Endothelial cell of umbilical vein (primary cell): ENCODE data around the gene MVB12B. TPM values are rescaled to one million over a fixed set of nuclear protein-coding genes. Genes with fewer than 3 reads are reported as not detected.

Source experiments
- BruUV-seq: library from RNA; stranded (reverse); fragments of 400-500 nt; replicated peaks from 2 replicates; lab custom pipeline; 2021; lab: Mats Ljungman, UMichigan
- CTCF ChIA-PET: fragments of 300-600, 350-600 bp; sonication (Branson Sonifier 250); formaldehyde crosslinking; loops from one replicate; lab custom pipeline; 2021; ENCODE audit warnings: antibody characterized with exemption, inconsistent platforms; lab: Charles Lee
- POLR2A ChIA-PET: fragments of 300-600, 350-600 bp; sonication (Branson Sonifier 250); formaldehyde crosslinking; loops from one replicate; lab custom pipeline; 2021; ENCODE audit warnings: antibody characterized with exemption, inconsistent platforms; lab: Charles Lee
- DNase-seq: peaks from one replicate; pipeline ENCODE4 v3.0.0-alpha.2; 2011; ENCODE audit warnings: low read depth, low spot score
- FAIRE-seq: peaks from 2 replicates; lab custom pipeline; 2011; peaks lifted over from hg19 to GRCh38; lab: Jason Lieb, UNC
- H2AFZ ChIP-seq: 2 replicates; pipeline ENCODE4 v1.6.0; 2012; ENCODE audit warnings: low read depth, low read length, control low read depth, inconsistent platforms
- H3K27ac ChIP-seq: 2 replicates; pipeline ENCODE4 v1.5.1; 2011; ENCODE audit warnings: low read depth, mild to moderate bottlenecking, control low read depth, low read length, moderate library complexity; ENCODE audit not compliant: insufficient read depth
- H3K27me3 ChIP-seq, 2 experiments: 2 replicates each; pipeline versions ENCODE4 v1.6.0 to v1.6.1; 2011; ENCODE audit warnings: low read length in 2 of 2, mixed read lengths in 1 of 2; ENCODE audit not compliant: control insufficient read depth in 2 of 2, insufficient read depth in 2 of 2
- H3K36me3 ChIP-seq, 2 experiments: 2 replicates in 1 of 2; 3 replicates in 1 of 2; pipeline ENCODE4 v1.5.1; 2011; ENCODE audit warnings: low read length in 2 of 2, mild to moderate bottlenecking in 1 of 2, moderate library complexity in 1 of 2; ENCODE audit not compliant: control insufficient read depth in 2 of 2, insufficient read depth in 2 of 2; ENCODE audit errors: extremely low read depth in 1 of 2
- H3K4me1 ChIP-seq: 3 replicates; pipeline ENCODE4 v1.5.1; 2011; ENCODE audit warnings: mild to moderate bottlenecking, low read length; ENCODE audit not compliant: control insufficient read depth, insufficient read depth; ENCODE audit errors: extremely low read depth
- H3K4me2 ChIP-seq: 2 replicates; pipeline ENCODE4 v1.6.1; 2011; ENCODE audit warnings: low read length, control low read depth, mixed read lengths; ENCODE audit not compliant: insufficient read depth
- H3K4me3 ChIP-seq, 3 experiments: fragments of 200-600 bp in 1 of 3; sonication (generic), shearing (Covaris generic) in 1 of 3; replicated peaks in 1 of 3; 2 replicates each; pipeline ENCODE4 v1.5.1; 2011 to 2016; ENCODE audit warnings: control low read depth in 3 of 3, low read length in 3 of 3, mild to moderate bottlenecking in 2 of 3, inconsistent platforms in 1 of 3, low read depth in 1 of 3, moderate library complexity in 1 of 3; ENCODE audit not compliant: insufficient read depth in 1 of 3
- H3K79me2 ChIP-seq: 2 replicates; pipeline ENCODE4 v1.6.0; 2012; ENCODE audit warnings: low read length, inconsistent platforms; ENCODE audit not compliant: control insufficient read depth, insufficient read depth
- H3K9ac ChIP-seq: replicated peaks from 2 replicates; pipeline ENCODE3; 2011; ENCODE audit warnings: low read length, control low read depth; ENCODE audit not compliant: insufficient read depth; ENCODE audit errors: extremely low read depth
- H3K9me1 ChIP-seq: replicated peaks from 3 replicates; pipeline ENCODE4 v1.6.0; 2011; ENCODE audit warnings: mild to moderate bottlenecking, low read length; ENCODE audit not compliant: control insufficient read depth, insufficient read depth; ENCODE audit errors: extremely low read depth
- H3K9me3 ChIP-seq: replicated peaks from 2 replicates; pipeline ENCODE4 v1.5.1; 2012; ENCODE audit warnings: low read length, inconsistent platforms; ENCODE audit not compliant: control insufficient read depth, insufficient read depth
- H4K20me1 ChIP-seq: replicated peaks from 2 replicates; pipeline ENCODE3; 2011; ENCODE audit warnings: mild to moderate bottlenecking, low read length; ENCODE audit not compliant: control insufficient read depth, insufficient read depth; ENCODE audit errors: extremely low read depth
- CTCF ChIP-seq, 2 donors: IDR thresholded peaks; 1 replicate in 1 of 2; 2 replicates in 1 of 2; pipeline ENCODE4 v1.5.1; 2011; ENCODE audit warnings: low read length in 2 of 2, mild to moderate bottlenecking in 2 of 2, moderate library complexity in 2 of 2, control low read depth in 1 of 2, inconsistent platforms in 1 of 2, low read depth in 1 of 2; ENCODE audit not compliant: insufficient read depth in 1 of 2; ENCODE audit errors: extremely low read depth in 1 of 2
- EZH2 ChIP-seq: IDR thresholded peaks from 2 replicates; pipeline ENCODE4 v1.6.1; 2012; ENCODE audit warnings: borderline replicate concordance, low read depth, mild to moderate bottlenecking, moderate library complexity, low read length, inconsistent platforms; ENCODE audit not compliant: severe bottlenecking
- FOS ChIP-seq: IDR thresholded peaks from 2 replicates; pipeline ENCODE4 v1.6.1; 2011; ENCODE audit warnings: mild to moderate bottlenecking, low read length, moderate library complexity, borderline replicate concordance; ENCODE audit not compliant: insufficient read depth
- GATA2 ChIP-seq: IDR thresholded peaks from 2 replicates; pipeline ENCODE4 v1.7.0; 2011; ENCODE audit warnings: low read depth, mild to moderate bottlenecking, moderate library complexity, mixed read lengths, low read length; ENCODE audit not compliant: insufficient read length, insufficient read depth
- JUN ChIP-seq: IDR thresholded peaks from 2 replicates; pipeline ENCODE4 v1.6.1; 2011; ENCODE audit warnings: borderline replicate concordance, low read depth; ENCODE audit not compliant: insufficient read length, insufficient read depth
- MAX ChIP-seq: IDR thresholded peaks from 2 replicates; pipeline ENCODE4 v1.6.1; 2011; ENCODE audit not compliant: insufficient read depth, insufficient read length
- MYC ChIP-seq: IDR thresholded peaks from one replicate; pipeline ENCODE4 v1.6.1; 2011; ENCODE audit warnings: mild to moderate bottlenecking, low read depth, low read length
- POLR2A ChIP-seq: IDR thresholded peaks from 2 replicates; pipeline ENCODE4 v1.6.1; 2012; ENCODE audit warnings: low read depth, mild to moderate bottlenecking, control low read depth, low read length
- POLR2AphosphoS5 ChIP-seq: IDR thresholded peaks from 2 replicates; pipeline ENCODE4 v1.6.1; 2012; ENCODE audit warnings: low read depth, mild to moderate bottlenecking, control low read depth, low read length, moderate library complexity; ENCODE audit not compliant: insufficient read depth
- dilution Hi-C: fragments of 300-500 bp; cut with MboI; formaldehyde crosslinking; loops from one replicate; pipeline ENCODE4 v1.15.0; 2019; ENCODE audit warnings: low sequenced_read_pairs; ENCODE audit not compliant: extremely low pct_ligation_motif_present
- intact Hi-C: fragments of 100-400 bp; cut with micrococcal nuclease; formaldehyde crosslinking; loops from one replicate; pipeline ENCODE4 v1.10.0; 2022
- polyA plus RNA-seq, 4 experiments: library from polyadenylated mRNA; depleted of rRNA in 3 of 4; stranded (reverse) in 3 of 4; unstranded in 1 of 4; fragments of >200 nt; gene quantifications; 2 replicates each; pipeline versions ENCODE4 v1.2.1 to v1.2.3, GENCODE V29; 2011 to 2012; ENCODE audit warnings: missing spikeins in 1 of 4
- total RNA-seq: library from RNA; stranded (reverse); gene quantifications from 2 replicates; pipeline ENCODE4 v1.2.3, GENCODE V29; 2021

The MVB12B gene
- total and polyA plus RNA-seq, 2 donors (not counting 3 experiments of a cell fraction or from before 2014, with no cell fraction given): 6.6 to 17.3 TPM

- no peaks in the 10 kb centered on the region for H3K27me3 ChIP-seq
- no peak overlapping the region for H3K9ac ChIP-seq
- no peaks in the 10 kb centered on the region for H3K4me1 ChIP-seq
- intact Hi-C loops (no loop called here), dilution Hi-C loops (no loop called here)
- TF ChIP-seq MAX (no peak), GATA2 (no peak), EZH2 (no peak), POLR2A (no peak), FOS (no peak), JUN (no peak), CTCF (IDR thresholded peaks at IDR 0.05; ENCODE audit: extremely low read depth in 1 of 2, insufficient read depth in 1 of 2, low read depth in 1 of 2, low read length in 2 of 2) (no peak), MYC (no peak), POLR2AphosphoS5 (no peak)
- no peaks in the 10 kb centered on the region for H4K20me1 ChIP-seq
- H3K27ac ChIP-seq: no peak overlapping the region
- no peak for FAIRE-seq
- ChIA-PET CTCF (interaction anchor here (1.0 kb wide), 1 partner anchor 62 kb away, joined by 3 read pairs; no protein-coding TSS in a partner anchor), POLR2A (no interaction called here)
- H3K4me2 ChIP-seq: no peak overlapping the region
- H2AFZ ChIP-seq: no peak overlapping the region
- no peaks in the 10 kb centered on the region for H3K9me3 ChIP-seq
- H3K9me1 ChIP-seq: no peaks in the 10 kb centered on the region
- BruUV-seq: no TSS peak
- no peak for DNase-seq
- H3K79me2 ChIP-seq: no peaks in the 10 kb centered on the region
- no peaks in the 10 kb centered on the region for H3K36me3 ChIP-seq
- H3K4me3 ChIP-seq: no peak overlapping the region
These were observed 133.6 kb downstream of the MVB12B start for GRCh38 chr9:126459965-126460843.
